K562 (cell line): ENCODE measurements around the gene C1QTNF3. TPM values are rescaled to one million over a fixed set of nuclear protein-coding genes. Genes with fewer than 3 reads are reported as not detected.

Experiments used
- ATAC-seq: fragments of 200-7000 bp; cut with Tn5 transposase; 3 replicates; pipeline ENCODE4 v1.9.1; 2020; ENCODE audit warnings: moderate library complexity
- BruUV-seq: library from RNA; stranded (reverse); fragments of 400-500 nt; replicated peaks from 2 replicates; lab custom pipeline; 2021; lab: Mats Ljungman, UMichigan
- CTCF ChIA-PET: fragments of 300-600 bp; formaldehyde crosslinking; extraction: SDS; loops from one replicate; lab custom pipeline; 2021; ENCODE audit warnings: low intra/inter-chr PET ratio; lab: Yijun Ruan, JAX
- POLR2A ChIA-PET: fragments of 300-600, 350-650 bp; sonication (Branson Sonifier 250); formaldehyde crosslinking; extraction: SDS; loops from one replicate; lab custom pipeline; 2021; ENCODE audit warnings: antibody characterized with exemption, inconsistent platforms; lab: Yijun Ruan, JAX
- DNase-seq, 4 experiments: peaks; one replicate each; pipeline versions ENCODE4 v3.0.0 to v3.0.0-alpha.2; 2011 to 2018; ENCODE audit warnings: low spot score in 3 of 4, mixed read lengths in 3 of 4; ENCODE audit errors: extremely low read depth in 1 of 4
- FAIRE-seq: peaks from 2 replicates; lab custom pipeline; 2011; peaks lifted over from hg19 to GRCh38; lab: Jason Lieb, UNC
- H2AFZ ChIP-seq: 2 replicates; pipeline ENCODE4 v1.6.0; 2011; ENCODE audit warnings: low read depth, low read length, control low read depth, inconsistent platforms
- H3K27ac ChIP-seq: fragments of 200-600 bp; 3 replicates; pipeline ENCODE4 v1.8.0; 2011; ENCODE audit warnings: low read depth, mild to moderate bottlenecking, control low read depth, inconsistent platforms, low read length, moderate library complexity, mixed read lengths; ENCODE audit errors: extremely low read depth
- H3K27me3 ChIP-seq, 2 experiments: fragments of 300-600 bp in 1 of 2; 2 replicates in 1 of 2; 3 replicates in 1 of 2; pipeline versions ENCODE4 v1.6.0 to v1.8.0; 2011; ENCODE audit warnings: inconsistent platforms in 2 of 2, low read length in 2 of 2, mild to moderate bottlenecking in 1 of 2, mixed read lengths in 1 of 2, moderate library complexity in 1 of 2; ENCODE audit not compliant: control insufficient read depth in 2 of 2, insufficient read depth in 2 of 2
- H3K36me3 ChIP-seq: fragments of 300-600 bp; 3 replicates; pipeline ENCODE4 v1.8.0; 2011; ENCODE audit warnings: mild to moderate bottlenecking, low read length, inconsistent platforms; ENCODE audit not compliant: control insufficient read depth, insufficient read depth
- H3K4me1 ChIP-seq, 2 experiments: fragments of 200-600 bp in 1 of 2; replicated peaks in 1 of 2; 2 replicates in 1 of 2; 3 replicates in 1 of 2; pipeline versions ENCODE4 v1.5.1 to v1.8.0; 2011; ENCODE audit warnings: inconsistent platforms in 2 of 2, low read length in 2 of 2, mild to moderate bottlenecking in 1 of 2, mixed read lengths in 1 of 2, moderate library complexity in 1 of 2; ENCODE audit not compliant: control insufficient read depth in 2 of 2, insufficient read depth in 2 of 2
- H3K4me2 ChIP-seq: 2 replicates; pipeline ENCODE4 v1.6.1; 2011; ENCODE audit warnings: low read length, control low read depth, inconsistent platforms, mixed read lengths; ENCODE audit not compliant: insufficient read depth
- H3K4me3 ChIP-seq: fragments of 200-600 bp; sonication (generic), shearing (Covaris generic); 2 replicates; pipeline ENCODE4 v1.5.1; 2016; ENCODE audit warnings: control low read depth, inconsistent platforms
- H3K79me2 ChIP-seq: fragments of 200-600 bp; 3 replicates; pipeline ENCODE4 v1.8.0; 2011; ENCODE audit warnings: low read length, inconsistent platforms; ENCODE audit not compliant: control insufficient read depth, insufficient read depth
- H3K9ac ChIP-seq, 2 experiments: 2 replicates each; pipeline versions ENCODE4 v1.6.0 to v1.6.1; 2011; ENCODE audit warnings: low read depth in 2 of 2, low read length in 2 of 2, control low read depth in 1 of 2, inconsistent platforms in 1 of 2, mild to moderate bottlenecking in 1 of 2, mixed read lengths in 1 of 2; ENCODE audit not compliant: insufficient read depth in 1 of 2
- H3K9me1 ChIP-seq: one replicate; pipeline ENCODE4 v1.6.0; 2011; ENCODE audit warnings: inconsistent platforms, mild to moderate bottlenecking, low read length, moderate library complexity; ENCODE audit not compliant: control insufficient read depth, insufficient read depth
- H3K9me3 ChIP-seq: replicated peaks from 2 replicates; pipeline ENCODE4 v1.5.1; 2011; ENCODE audit warnings: low read depth, low read length, inconsistent platforms; ENCODE audit not compliant: control insufficient read depth, insufficient read depth
- H4K20me1 ChIP-seq: replicated peaks from 2 replicates; pipeline ENCODE4 v1.6.1; 2011; ENCODE audit warnings: low read length, inconsistent platforms, mixed read lengths; ENCODE audit not compliant: control insufficient read depth, insufficient read depth
- DIDO1 ChIP-seq: fragments of 450-650 bp; IDR thresholded peaks from 2 replicates; pipeline ENCODE4 v1.6.1; 2016; ENCODE audit warnings: low read depth, missing biosample characterization, missing genetic modification characterization
- GABPA ChIP-seq: fragments of 200-800 bp; sonication (Bioruptor generic); conservative IDR thresholded peaks from 2 replicates; pipeline ENCODE4 v1.6.1; 2016; ENCODE audit warnings: low read depth, missing genetic modification characterization, missing compliant biosample characterization
- RFX1 ChIP-seq: fragments of 450-650 bp; IDR thresholded peaks from 2 replicates; pipeline ENCODE4 v1.6.1; 2016; ENCODE audit warnings: mild to moderate bottlenecking, moderate library complexity
- VEZF1 ChIP-seq: fragments of 200-800 bp; sonication (Bioruptor generic); IDR thresholded peaks from 2 replicates; pipeline ENCODE4 v1.6.1; 2017; ENCODE audit warnings: missing genetic modification characterization, missing compliant biosample characterization
- ZNF146 ChIP-seq: IDR thresholded peaks from one replicate; pipeline ENCODE4 v1.6.1; 2018; ENCODE audit warnings: missing compliant biosample characterization; ENCODE audit not compliant: unreplicated experiment
- ZNF280B ChIP-seq: fragments of 250-450 bp; sonication (Bioruptor Pico); IDR thresholded peaks from 2 replicates; pipeline ENCODE4 v1.5.1; 2021; ENCODE audit warnings: mild to moderate bottlenecking
- ZNF3 ChIP-seq: fragments of 250-450 bp; sonication (Bioruptor Pico); IDR thresholded peaks from 2 replicates; pipeline ENCODE4 v1.5.0; 2021; ENCODE audit warnings: mild to moderate bottlenecking, moderate library complexity
- WGBS: fragments of 100-300 bp; shearing (Covaris generic); methylation state at CpG from one replicate; pipeline ENCODE4 v1.1.6; 2016; ENCODE audit warnings: low coverage, mixed read lengths; ENCODE audit not compliant: insufficient coverage; ENCODE audit errors: missing lambda C conversion rate; 5-methylcytosine and 5-hydroxymethylcytosine counted together
- in situ Hi-C: fragments of 300-500 bp; cut with MboI; formaldehyde crosslinking; loops from 4 replicates; pipeline ENCODE4 v1.15.0; 2018; ENCODE audit warnings: inconsistent platforms, mixed read lengths
- intact Hi-C: fragments of 100-400 bp; cut with micrococcal nuclease; formaldehyde crosslinking; loops from 2 replicates; pipeline ENCODE4 v1.14.2; 2022
- polyA plus RNA-seq, 8 experiments: library from polyadenylated mRNA; depleted of rRNA in 4 of 8; stranded (reverse) in 5 of 8; unstranded in 3 of 8; fragments of >200 nt; fragmentation: Nextera tagmentation in 2 of 8; fragmentation: Illumina TruSeq in 1 of 8; extraction: Ambion mirVana in 2 of 8; extraction: Trizol in 1 of 8; gene quantifications; 2 replicates each; pipeline versions ENCODE4 v1.2.1 to v1.2.3, GENCODE V29; 2011 to 2014; ENCODE audit warnings: inconsistent platforms in 1 of 8, missing spikeins in 1 of 8
- total RNA-seq, 7 experiments: library from RNA; depleted of rRNA in 6 of 7; stranded (reverse); fragments of >200 nt in 6 of 7; fragmentation: Illumina TruSeq in 2 of 7; extraction: Trizol in 2 of 7; gene quantifications; 2 replicates each; pipeline versions ENCODE4 v1.2.1 to v1.2.3, GENCODE V29; 2011 to 2021; ENCODE audit warnings: low replicate concordance in 1 of 7
- TF ChIP-seq, protein P1 (sequence below): fragments of 450-650 bp; IDR thresholded peaks from 2 replicates; pipeline ENCODE4 v1.6.1; 2014; ENCODE audit warnings: low read depth, mild to moderate bottlenecking, moderate library complexity, borderline replicate concordance
- TF ChIP-seq, protein P2 (sequence below): sonication (generic); formaldehyde crosslinking; IDR thresholded peaks from 2 replicates; pipeline ENCODE4 v1.4.0; 2020; ENCODE audit warnings: mild to moderate bottlenecking, missing genetic modification reagents

C1QTNF3 gene
- total and polyA plus RNA-seq, 9 of the 15 experiments (the other 6 are each of a cell fraction or from before 2014, with no cell fraction given): 0.51 to 3.3 (median 2.0) TPM

- Histone ChIP-seq H3K36me3 (no peaks in the 10 kb centered on the region; the same call in 2 of the 3 replicates), H3K9me3 (no peaks in the 10 kb centered on the region), H2AFZ (peak overlapping the region; percentile 98), H4K20me1 (no peaks in the 10 kb centered on the region), H3K79me2 (no peaks in the 10 kb centered on the region), H3K4me3 (peak overlapping the region; percentile 61), H3K4me1 (peaks cover 7 to 12% of the 10 kb centered on the region in 2 experiments; a peak in 4 of 5 replicates), H3K27ac (peak overlapping the region; percentile 72; the same call in 2 of the 3 replicates), H3K4me2 (peak overlapping the region; percentile 84), H3K9me1 (no peaks in the 10 kb centered on the region), H3K27me3 (peaks cover 0 to 3% of the 10 kb centered on the region in 2 experiments; a peak in 1 of 5 replicates), H3K9ac (peak overlapping the region; percentile 73 to 91)
- 27% methylated on average over 11 of the region's 11 CpGs for WGBS
- ATAC-seq (no peak), DNase-seq (peak in 1 of 4 experiments; percentile 22), FAIRE-seq (peak; percentile 26)
- in situ Hi-C loops: loop anchor here (10.0 kb wide), 1 partner anchor 438 kb away; no protein-coding TSS in a partner anchor
- intact Hi-C loops: no loop called here
- no TSS peak for BruUV-seq
- POLR2A ChIA-PET: interaction anchor here (1.4 kb wide), 1 partner anchor 10 kb away, joined by 6 read pairs; no protein-coding TSS in a partner anchor
- CTCF ChIA-PET: no interaction called here
- TF ChIP-seq ZNF3 (CRISPR knock-in tag): no peak
- TF ChIP-seq DIDO1: no peak
- no peak for TF ChIP-seq VEZF1 (CRISPR knock-in tag)
- TF ChIP-seq GABPA (tag): no peak
- TF ChIP-seq, protein P1, sequence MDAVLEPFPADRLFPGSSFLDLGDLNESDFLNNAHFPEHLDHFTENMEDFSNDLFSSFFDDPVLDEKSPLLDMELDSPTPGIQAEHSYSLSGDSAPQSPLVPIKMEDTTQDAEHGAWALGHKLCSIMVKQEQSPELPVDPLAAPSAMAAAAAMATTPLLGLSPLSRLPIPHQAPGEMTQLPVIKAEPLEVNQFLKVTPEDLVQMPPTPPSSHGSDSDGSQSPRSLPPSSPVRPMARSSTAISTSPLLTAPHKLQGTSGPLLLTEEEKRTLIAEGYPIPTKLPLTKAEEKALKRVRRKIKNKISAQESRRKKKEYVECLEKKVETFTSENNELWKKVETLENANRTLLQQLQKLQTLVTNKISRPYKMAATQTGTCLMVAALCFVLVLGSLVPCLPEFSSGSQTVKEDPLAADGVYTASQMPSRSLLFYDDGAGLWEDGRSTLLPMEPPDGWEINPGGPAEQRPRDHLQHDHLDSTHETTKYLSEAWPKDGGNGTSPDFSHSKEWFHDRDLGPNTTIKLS: no peak
- TF ChIP-seq ZNF280B (CRISPR knock-in tag): no peak
- no peak for TF ChIP-seq ZNF146 (CRISPR knock-in tag)
- TF ChIP-seq RFX1: no peak
- TF ChIP-seq, protein P2, sequence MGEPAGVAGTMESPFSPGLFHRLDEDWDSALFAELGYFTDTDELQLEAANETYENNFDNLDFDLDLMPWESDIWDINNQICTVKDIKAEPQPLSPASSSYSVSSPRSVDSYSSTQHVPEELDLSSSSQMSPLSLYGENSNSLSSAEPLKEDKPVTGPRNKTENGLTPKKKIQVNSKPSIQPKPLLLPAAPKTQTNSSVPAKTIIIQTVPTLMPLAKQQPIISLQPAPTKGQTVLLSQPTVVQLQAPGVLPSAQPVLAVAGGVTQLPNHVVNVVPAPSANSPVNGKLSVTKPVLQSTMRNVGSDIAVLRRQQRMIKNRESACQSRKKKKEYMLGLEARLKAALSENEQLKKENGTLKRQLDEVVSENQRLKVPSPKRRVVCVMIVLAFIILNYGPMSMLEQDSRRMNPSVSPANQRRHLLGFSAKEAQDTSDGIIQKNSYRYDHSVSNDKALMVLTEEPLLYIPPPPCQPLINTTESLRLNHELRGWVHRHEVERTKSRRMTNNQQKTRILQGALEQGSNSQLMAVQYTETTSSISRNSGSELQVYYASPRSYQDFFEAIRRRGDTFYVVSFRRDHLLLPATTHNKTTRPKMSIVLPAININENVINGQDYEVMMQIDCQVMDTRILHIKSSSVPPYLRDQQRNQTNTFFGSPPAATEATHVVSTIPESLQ (CRISPR knock-in tag): 0 out of 2 replicates have a peak, but pooled peaks have one; percentile 25
These were observed 35.8 kb downstream of the C1QTNF3 start for GRCh38 chr5:34007201-34007620.
